Neural cell (in vitro differentiated cells): Measurements from ENCODE around the gene BIRC2. TPM values are rescaled to one million over a fixed set of nuclear protein-coding genes. Genes with fewer than 3 reads are reported as not detected.

Experiments used
- H2AFZ ChIP-seq: fragments of 200-600, 300-800 bp; sonication (generic), shearing (Covaris generic); 2 replicates; pipeline ENCODE4 v1.6.0; 2014; ENCODE audit warnings: low read depth, mild to moderate bottlenecking, antibody characterized with exemption, low read length, moderate library complexity
- H3F3A ChIP-seq: fragments of 200-600 bp; shearing (Covaris generic); 2 replicates; pipeline ENCODE4 v1.6.1; 2016; ENCODE audit warnings: mild to moderate bottlenecking, moderate library complexity, mixed read lengths, antibody characterized with exemption, low read length; ENCODE audit not compliant: insufficient read depth, poor library complexity, severe bottlenecking
- H3K27ac ChIP-seq: fragments of 200-600, 300-800 bp; sonication (generic), shearing (Covaris generic); 2 replicates; pipeline ENCODE4 v1.5.1; 2014; ENCODE audit warnings: mild to moderate bottlenecking, low read length, moderate library complexity
- H3K27me3 ChIP-seq: fragments of 300-800, 200-600 bp; sonication (generic), shearing (Covaris generic); 2 replicates; pipeline ENCODE4 v1.6.0; 2014; ENCODE audit warnings: mild to moderate bottlenecking, low read depth, low read length, moderate library complexity; ENCODE audit not compliant: insufficient read depth
- H3K36me3 ChIP-seq: fragments of 300-800, 200-600 bp; sonication (generic), shearing (Covaris generic); 2 replicates; pipeline ENCODE4 v1.5.1; 2014; ENCODE audit warnings: mild to moderate bottlenecking, antibody characterized with exemption, low read length, moderate library complexity; ENCODE audit not compliant: insufficient read depth
- H3K4me2 ChIP-seq: fragments of 300-800, 200-600 bp; sonication (generic), shearing (Covaris generic); 2 replicates; pipeline ENCODE4 v1.6.0; 2014; ENCODE audit warnings: mild to moderate bottlenecking, low read length
- H3K4me3 ChIP-seq: fragments of 300-800, 200-600 bp; sonication (generic), shearing (Covaris generic); 2 replicates; pipeline ENCODE4 v1.5.1; 2014; ENCODE audit warnings: mild to moderate bottlenecking, low read length, moderate library complexity
- H3K79me2 ChIP-seq: fragments of 200-600 bp; shearing (Covaris generic); replicated peaks from 2 replicates; pipeline ENCODE4 v1.6.0; 2014; ENCODE audit warnings: mild to moderate bottlenecking, low read length, moderate library complexity; ENCODE audit not compliant: insufficient read depth
- H3K9ac ChIP-seq: fragments of 300-800, 200-600 bp; sonication (generic), shearing (Covaris generic); 2 replicates; pipeline ENCODE4 v1.6.1; 2016; ENCODE audit warnings: mild to moderate bottlenecking, low read length, mixed read lengths
- H3K9me2 ChIP-seq: fragments of 200-600 bp; shearing (Covaris generic); 2 replicates; pipeline ENCODE4 v1.6.1; 2016; ENCODE audit warnings: mild to moderate bottlenecking, low read length, mixed read lengths; ENCODE audit not compliant: insufficient read depth
- H3K9me3 ChIP-seq: fragments of 200-600, 300-800 bp; sonication (generic), shearing (Covaris generic); 2 replicates; pipeline ENCODE4 v1.6.1; 2016; ENCODE audit warnings: mild to moderate bottlenecking, mixed run types, low read length, moderate library complexity, mixed read lengths
- H4K20me1 ChIP-seq: fragments of 200-600 bp; shearing (Covaris generic); 2 replicates; pipeline ENCODE4 v1.6.1; 2016; ENCODE audit warnings: mild to moderate bottlenecking, mixed run types; ENCODE audit not compliant: insufficient read depth
- EP300 ChIP-seq: fragments of 450-650 bp; conservative IDR thresholded peaks from 2 replicates; pipeline ENCODE4 v1.6.1; 2014; ENCODE audit warnings: antibody characterized with exemption, mild to moderate bottlenecking, moderate library complexity; ENCODE audit not compliant: poor library complexity, severe bottlenecking
- EZH2 ChIP-seq: fragments of 200-600, 300-800 bp; shearing (Covaris generic), sonication (generic); IDR thresholded peaks from 2 replicates; pipeline ENCODE4 v1.6.1; 2014; ENCODE audit warnings: antibody characterized with exemption, low read length, borderline replicate concordance, mild to moderate bottlenecking; ENCODE audit not compliant: insufficient read depth, poor library complexity, severe bottlenecking
- MXI1 ChIP-seq: fragments of 450-650 bp; conservative IDR thresholded peaks from 2 replicates; pipeline ENCODE4 v1.6.1; 2014; ENCODE audit warnings: antibody characterized with exemption, mild to moderate bottlenecking; ENCODE audit not compliant: poor library complexity, severe bottlenecking
- POLR2AphosphoS5 ChIP-seq: IDR thresholded peaks from 2 replicates; pipeline ENCODE4 v1.6.1; 2012
- RAD21 ChIP-seq: fragments of 450-650 bp; conservative IDR thresholded peaks from 2 replicates; pipeline ENCODE4 v1.6.1; 2014; ENCODE audit warnings: antibody characterized with exemption, mild to moderate bottlenecking, moderate library complexity
- SMC3 ChIP-seq: fragments of 450-650 bp; conservative IDR thresholded peaks from 2 replicates; pipeline ENCODE4 v1.6.1; 2014; ENCODE audit warnings: antibody characterized with exemption, mild to moderate bottlenecking, moderate library complexity; ENCODE audit not compliant: poor library complexity
- TAF1 ChIP-seq: IDR thresholded peaks from 2 replicates; pipeline ENCODE4 v1.6.1; 2012; ENCODE audit warnings: low read depth
- polyA plus RNA-seq: library from polyadenylated mRNA; depleted of rRNA; stranded (reverse); fragments of >200 nt; gene quantifications from 2 replicates; pipeline ENCODE4 v1.2.3, GENCODE V29; 2014
- TF ChIP-seq, protein P1 (sequence below): IDR thresholded peaks from 2 replicates; pipeline ENCODE4 v1.6.1; 2012; ENCODE audit warnings: borderline replicate concordance
- TF ChIP-seq, protein P2 (sequence below): fragments of 450-650 bp; IDR thresholded peaks from 2 replicates; pipeline ENCODE4 v1.5.1; 2014; ENCODE audit warnings: antibody characterized with exemption, mild to moderate bottlenecking, moderate library complexity; ENCODE audit not compliant: poor library complexity, severe bottlenecking

Gene BIRC2
- polyA plus RNA-seq, 1 donor from 2014 or later = 68.7 TPM

DNA sequence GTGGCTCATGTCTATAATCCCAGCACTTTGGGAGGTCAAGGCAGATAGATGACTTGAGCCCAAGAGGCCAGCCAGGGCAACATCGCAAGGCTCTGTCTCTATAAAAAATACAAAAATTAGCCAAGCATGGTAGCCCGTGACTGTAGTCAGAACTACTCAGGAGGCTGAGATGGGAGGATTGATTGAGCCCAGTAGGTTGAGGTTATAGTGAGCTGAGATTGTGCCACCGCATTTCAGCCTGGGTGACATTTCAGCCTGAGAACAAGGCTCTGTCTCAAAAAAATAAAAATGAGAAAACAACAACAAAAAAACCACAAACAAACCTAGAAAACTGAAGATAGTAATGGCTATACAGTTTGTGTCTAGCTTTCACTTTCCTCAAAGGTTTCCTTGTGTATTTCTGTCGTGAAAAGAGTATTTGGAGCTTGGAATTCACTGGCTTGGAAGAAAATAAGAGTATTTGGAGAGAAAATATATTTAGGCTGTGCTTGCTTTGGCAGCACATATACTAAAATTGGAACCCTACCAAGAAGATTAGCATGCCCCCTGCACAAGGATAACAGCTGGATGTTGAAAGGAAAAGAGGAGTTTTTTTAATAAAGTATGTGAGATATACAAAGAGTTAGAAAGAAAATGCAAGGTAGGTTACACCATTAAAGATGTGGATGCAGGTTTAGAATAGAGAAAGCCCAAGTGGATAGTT is 33.6 kb upstream of the BIRC2 start:
- Histone ChIP-seq H3K79me2 (no peaks in the 10 kb centered on the region), H4K20me1 (no peaks in the 10 kb centered on the region), H3K27ac (no peak overlapping the region), H3K4me2 (no peak overlapping the region), H3F3A (no peaks in the 10 kb centered on the region), H3K4me3 (no peak overlapping the region), H3K9me2 (no peaks in the 10 kb centered on the region), H3K9me3 (no peaks in the 10 kb centered on the region), H3K36me3 (no peaks in the 10 kb centered on the region), H2AFZ (no peak overlapping the region), H3K9ac (no peak overlapping the region), H3K27me3 (peaks cover 7% of the 10 kb centered on the region)
- TF ChIP-seq POLR2AphosphoS5 = no peak
- TF ChIP-seq, protein P1, sequence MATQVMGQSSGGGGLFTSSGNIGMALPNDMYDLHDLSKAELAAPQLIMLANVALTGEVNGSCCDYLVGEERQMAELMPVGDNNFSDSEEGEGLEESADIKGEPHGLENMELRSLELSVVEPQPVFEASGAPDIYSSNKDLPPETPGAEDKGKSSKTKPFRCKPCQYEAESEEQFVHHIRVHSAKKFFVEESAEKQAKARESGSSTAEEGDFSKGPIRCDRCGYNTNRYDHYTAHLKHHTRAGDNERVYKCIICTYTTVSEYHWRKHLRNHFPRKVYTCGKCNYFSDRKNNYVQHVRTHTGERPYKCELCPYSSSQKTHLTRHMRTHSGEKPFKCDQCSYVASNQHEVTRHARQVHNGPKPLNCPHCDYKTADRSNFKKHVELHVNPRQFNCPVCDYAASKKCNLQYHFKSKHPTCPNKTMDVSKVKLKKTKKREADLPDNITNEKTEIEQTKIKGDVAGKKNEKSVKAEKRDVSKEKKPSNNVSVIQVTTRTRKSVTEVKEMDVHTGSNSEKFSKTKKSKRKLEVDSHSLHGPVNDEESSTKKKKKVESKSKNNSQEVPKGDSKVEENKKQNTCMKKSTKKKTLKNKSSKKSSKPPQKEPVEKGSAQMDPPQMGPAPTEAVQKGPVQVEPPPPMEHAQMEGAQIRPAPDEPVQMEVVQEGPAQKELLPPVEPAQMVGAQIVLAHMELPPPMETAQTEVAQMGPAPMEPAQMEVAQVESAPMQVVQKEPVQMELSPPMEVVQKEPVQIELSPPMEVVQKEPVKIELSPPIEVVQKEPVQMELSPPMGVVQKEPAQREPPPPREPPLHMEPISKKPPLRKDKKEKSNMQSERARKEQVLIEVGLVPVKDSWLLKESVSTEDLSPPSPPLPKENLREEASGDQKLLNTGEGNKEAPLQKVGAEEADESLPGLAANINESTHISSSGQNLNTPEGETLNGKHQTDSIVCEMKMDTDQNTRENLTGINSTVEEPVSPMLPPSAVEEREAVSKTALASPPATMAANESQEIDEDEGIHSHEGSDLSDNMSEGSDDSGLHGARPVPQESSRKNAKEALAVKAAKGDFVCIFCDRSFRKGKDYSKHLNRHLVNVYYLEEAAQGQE = no peak
- TF ChIP-seq EZH2 = no peak
- no peak for TF ChIP-seq SMC3
- TF ChIP-seq MXI1 = no peak
- TF ChIP-seq RAD21 = no peak
- TF ChIP-seq EP300 = no peak
- no peak for TF ChIP-seq TAF1
- TF ChIP-seq, protein P2, sequence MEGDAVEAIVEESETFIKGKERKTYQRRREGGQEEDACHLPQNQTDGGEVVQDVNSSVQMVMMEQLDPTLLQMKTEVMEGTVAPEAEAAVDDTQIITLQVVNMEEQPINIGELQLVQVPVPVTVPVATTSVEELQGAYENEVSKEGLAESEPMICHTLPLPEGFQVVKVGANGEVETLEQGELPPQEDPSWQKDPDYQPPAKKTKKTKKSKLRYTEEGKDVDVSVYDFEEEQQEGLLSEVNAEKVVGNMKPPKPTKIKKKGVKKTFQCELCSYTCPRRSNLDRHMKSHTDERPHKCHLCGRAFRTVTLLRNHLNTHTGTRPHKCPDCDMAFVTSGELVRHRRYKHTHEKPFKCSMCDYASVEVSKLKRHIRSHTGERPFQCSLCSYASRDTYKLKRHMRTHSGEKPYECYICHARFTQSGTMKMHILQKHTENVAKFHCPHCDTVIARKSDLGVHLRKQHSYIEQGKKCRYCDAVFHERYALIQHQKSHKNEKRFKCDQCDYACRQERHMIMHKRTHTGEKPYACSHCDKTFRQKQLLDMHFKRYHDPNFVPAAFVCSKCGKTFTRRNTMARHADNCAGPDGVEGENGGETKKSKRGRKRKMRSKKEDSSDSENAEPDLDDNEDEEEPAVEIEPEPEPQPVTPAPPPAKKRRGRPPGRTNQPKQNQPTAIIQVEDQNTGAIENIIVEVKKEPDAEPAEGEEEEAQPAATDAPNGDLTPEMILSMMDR = no peak

DNA sequence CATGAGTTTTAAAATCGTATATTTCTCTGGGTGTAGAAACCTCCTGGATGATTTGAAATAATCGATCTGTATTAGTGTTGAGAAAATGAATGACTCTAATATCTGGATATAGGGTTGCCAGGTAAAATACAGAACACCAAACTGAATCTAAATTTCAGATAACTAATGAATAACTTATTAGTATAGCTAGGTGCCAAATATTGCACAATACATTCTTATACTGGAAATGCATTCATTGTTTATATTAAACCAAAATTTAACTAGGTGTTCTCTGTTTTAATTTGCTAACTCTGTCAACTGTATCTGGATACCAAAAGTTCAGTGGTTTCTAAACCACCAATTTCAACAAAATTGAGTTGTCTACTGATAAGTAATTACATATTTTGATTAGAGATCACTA is 32.2 kb upstream of the BIRC2 start:
- Histone ChIP-seq H3K27ac (no peak overlapping the region), H3K4me3 (no peak overlapping the region), H3K36me3 (no peaks in the 10 kb centered on the region), H3K9me3 (no peaks in the 10 kb centered on the region), H2AFZ (no peak overlapping the region), H3K79me2 (no peaks in the 10 kb centered on the region), H3F3A (no peaks in the 10 kb centered on the region), H3K9me2 (no peaks in the 10 kb centered on the region), H3K4me2 (no peak overlapping the region), H4K20me1 (no peaks in the 10 kb centered on the region), H3K27me3 (peaks cover 7% of the 10 kb centered on the region), H3K9ac (no peak overlapping the region)
- TF ChIP-seq, protein P2 = no peak
- no peak for TF ChIP-seq RAD21
- no peak for TF ChIP-seq SMC3
- TF ChIP-seq MXI1 = no peak
- TF ChIP-seq, protein P1 = no peak
- TF ChIP-seq POLR2AphosphoS5 = no peak
